WTC11 (cell line): ENCODE measurements around the gene NKD1. TPM values are rescaled to one million over a fixed set of nuclear protein-coding genes. Genes with fewer than 3 reads are reported as not detected.
A peak's percentile ranks its signal among the peaks of the same experiment; 100 is the strongest.

Source experiments
- ATAC-seq: fragments of 200-7000 bp; cut with Tn5 transposase; 2 replicates; pipeline ENCODE4 v1.10.0; 2021; ENCODE audit warnings: mild to moderate bottlenecking, moderate library complexity
- CTCF ChIA-PET: fragments of 300-600 bp; sonication (Branson Sonifier 250); formaldehyde crosslinking; loops from one replicate; lab custom pipeline; 2021; ENCODE audit warnings: antibody characterized with exemption; lab: Charles Lee
- POLR2A ChIA-PET: fragments of 350-600 bp; sonication (Branson Sonifier 250); formaldehyde crosslinking; loops from one replicate; lab custom pipeline; 2021; ENCODE audit warnings: antibody characterized with exemption; lab: Charles Lee
- DNase-seq: peaks from one replicate; pipeline ENCODE4 v3.0.0; 2021; ENCODE audit warnings: low spot score
- H3K27ac Mint-ChIP-seq: 2 replicates; pipeline ENCODE4 v1.8.0; 2021; ENCODE audit warnings: mixed read lengths
- H3K27me3 Mint-ChIP-seq: 2 replicates; pipeline ENCODE4 v1.8.0; 2021; ENCODE audit warnings: low read depth, mild to moderate bottlenecking, moderate library complexity, mixed read lengths
- H3K36me3 Mint-ChIP-seq: 2 replicates; pipeline ENCODE4 v1.8.0; 2021; ENCODE audit warnings: mixed read lengths
- H3K4me1 Mint-ChIP-seq: 2 replicates; pipeline ENCODE4 v1.8.0; 2022; ENCODE audit warnings: mixed read lengths
- H3K4me3 Mint-ChIP-seq: 2 replicates; pipeline ENCODE4 v1.8.0; 2021; ENCODE audit warnings: mild to moderate bottlenecking, moderate library complexity, mixed read lengths
- H3K9me3 Mint-ChIP-seq: 2 replicates; pipeline ENCODE4 v1.8.0; 2021; ENCODE audit warnings: mixed read lengths
- CBFB ChIP-seq: sonication (generic); formaldehyde crosslinking; IDR thresholded peaks from 2 replicates; pipeline ENCODE4 v1.8.1; 2022; ENCODE audit warnings: mild to moderate bottlenecking, low read depth, missing genetic modification reagents
- CREM ChIP-seq: sonication (generic); formaldehyde crosslinking; IDR thresholded peaks from 2 replicates; pipeline ENCODE4 v1.8.1; 2022; ENCODE audit warnings: mild to moderate bottlenecking, missing genetic modification reagents, moderate library complexity
- EMX1 ChIP-seq: fragments of 250-450 bp; sonication (Bioruptor Pico); IDR thresholded peaks from 2 replicates; pipeline ENCODE4 v1.8.0; 2021; ENCODE audit warnings: mild to moderate bottlenecking
- GTF2I ChIP-seq: fragments of 250-450 bp; sonication (Bioruptor Pico); conservative IDR thresholded peaks from 2 replicates; pipeline ENCODE4 v1.4.0; 2021; ENCODE audit warnings: mild to moderate bottlenecking
- SMAD4 ChIP-seq: sonication (generic); formaldehyde crosslinking; IDR thresholded peaks from 2 replicates; pipeline ENCODE4 v1.8.0; 2022; ENCODE audit warnings: mild to moderate bottlenecking, missing genetic modification reagents
- TP53 ChIP-seq: sonication (generic); formaldehyde crosslinking; IDR thresholded peaks from 2 replicates; pipeline ENCODE4 v1.8.1; 2023; ENCODE audit warnings: mild to moderate bottlenecking, missing genetic modification reagents
- ZNF121 ChIP-seq: sonication (generic); formaldehyde crosslinking; IDR thresholded peaks from 2 replicates; pipeline ENCODE4 v1.8.0; 2023; ENCODE audit warnings: missing genetic modification reagents
- ZNF232 ChIP-seq: sonication (generic); formaldehyde crosslinking; IDR thresholded peaks from 2 replicates; pipeline ENCODE4 v1.8.0; 2022; ENCODE audit warnings: mild to moderate bottlenecking, missing genetic modification reagents
- total RNA-seq: library from RNA; stranded (reverse); gene quantifications from 3 replicates; pipeline ENCODE4 v1.2.3, GENCODE V29; 2021
- TF ChIP-seq, protein P1 (sequence below): sonication (generic); formaldehyde crosslinking; IDR thresholded peaks from 2 replicates; pipeline ENCODE4 v1.8.1; 2022; ENCODE audit warnings: mild to moderate bottlenecking, missing genetic modification reagents, moderate library complexity, borderline replicate concordance
- TF ChIP-seq, protein P2 (sequence below): sonication (generic); formaldehyde crosslinking; IDR thresholded peaks from 2 replicates; pipeline ENCODE4 v1.8.1; 2023; ENCODE audit warnings: mild to moderate bottlenecking, moderate library complexity, missing genetic modification reagents
- TF ChIP-seq, protein P3 (sequence below): fragments of 200-600 bp; IDR thresholded peaks from 2 replicates; pipeline ENCODE4 v1.8.0; 2022; ENCODE audit warnings: antibody characterized with exemption
- TF ChIP-seq, protein P4 (sequence below): fragments of 250-450 bp; sonication (Bioruptor Pico); IDR thresholded peaks from 2 replicates; pipeline ENCODE4 v1.9.0; 2021; ENCODE audit warnings: moderate library complexity, mild to moderate bottlenecking, inconsistent platforms, borderline replicate concordance

The NKD1 gene
- total RNA-seq, 1 experiment from 2014 or later, result 6.0 TPM

DNA sequence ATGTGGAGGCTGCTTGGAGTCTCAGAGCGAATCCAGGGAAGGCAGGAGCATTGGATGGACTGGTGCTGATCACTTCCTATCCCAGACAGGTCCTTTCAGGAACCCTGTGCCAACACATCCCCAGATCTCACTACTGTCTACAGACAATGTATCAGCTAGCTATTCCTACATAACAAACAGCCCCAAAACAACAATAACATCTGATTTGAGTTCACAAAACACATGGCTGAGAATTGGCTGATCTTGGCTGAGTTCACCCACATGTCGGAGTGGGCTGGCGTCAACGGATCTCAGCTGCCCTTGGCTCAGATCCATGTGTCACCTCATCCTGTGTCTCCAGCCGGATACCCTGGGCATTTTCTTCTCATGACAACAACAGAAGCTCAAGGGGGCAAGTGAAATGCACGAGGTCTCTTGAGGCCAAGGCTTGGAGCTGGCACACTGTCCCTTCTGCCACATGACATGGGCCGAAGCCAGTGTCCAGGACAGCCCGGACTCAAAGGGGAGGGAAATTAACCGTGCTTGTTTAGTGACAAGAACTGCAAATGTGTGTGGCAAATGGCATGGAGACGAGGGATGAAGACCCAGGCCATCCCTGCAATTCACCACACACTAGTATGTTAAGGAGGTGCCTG is 114.2 kb downstream of the NKD1 start:
- Mint-ChIP-seq H3K36me3 (no peaks in the 10 kb centered on the region), H3K4me1 (peaks cover 6% of the 10 kb centered on the region; the same call in 1 of the 2 replicates), H3K9me3 (peaks cover 15% of the 10 kb centered on the region), H3K4me3 (no peak overlapping the region), H3K27ac (no peak overlapping the region), H3K27me3 (peaks cover 5% of the 10 kb centered on the region)
- DNase-seq, result no peak
- POLR2A ChIA-PET, result no interaction called here
- TF ChIP-seq, protein P1, sequence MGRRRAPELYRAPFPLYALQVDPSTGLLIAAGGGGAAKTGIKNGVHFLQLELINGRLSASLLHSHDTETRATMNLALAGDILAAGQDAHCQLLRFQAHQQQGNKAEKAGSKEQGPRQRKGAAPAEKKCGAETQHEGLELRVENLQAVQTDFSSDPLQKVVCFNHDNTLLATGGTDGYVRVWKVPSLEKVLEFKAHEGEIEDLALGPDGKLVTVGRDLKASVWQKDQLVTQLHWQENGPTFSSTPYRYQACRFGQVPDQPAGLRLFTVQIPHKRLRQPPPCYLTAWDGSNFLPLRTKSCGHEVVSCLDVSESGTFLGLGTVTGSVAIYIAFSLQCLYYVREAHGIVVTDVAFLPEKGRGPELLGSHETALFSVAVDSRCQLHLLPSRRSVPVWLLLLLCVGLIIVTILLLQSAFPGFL (CRISPR knock-in tag), result no peak
- TF ChIP-seq CBFB (no peak), ZNF232 (CRISPR knock-in tag) (no peak)
- CTCF ChIA-PET, result interaction anchor here (0.9 to 2.3 kb wide), 3 partner anchors 14 to 69 kb away, joined by 3 to 5 read pairs (median 4); no protein-coding TSS in a partner anchor
- ATAC-seq, result no peak

DNA sequence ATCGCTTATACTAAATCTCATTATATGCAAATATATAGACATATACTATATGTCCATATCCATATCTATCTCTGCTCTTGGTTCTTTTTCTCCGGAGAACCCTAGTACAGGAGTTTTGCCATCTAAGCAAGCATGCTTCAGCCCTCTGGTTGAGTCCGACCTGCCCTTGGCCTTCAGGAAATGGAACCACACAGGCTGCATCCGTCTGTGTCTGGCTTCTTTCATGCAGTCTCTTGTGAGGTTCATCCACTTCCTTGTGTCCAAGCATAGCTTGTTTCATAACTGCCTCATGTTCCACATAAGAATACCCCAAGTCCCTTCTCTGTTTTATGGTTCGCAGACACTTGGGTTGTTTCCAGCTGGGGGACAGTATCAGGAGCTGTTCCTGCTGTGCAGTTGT is 116.1 kb downstream of the NKD1 start:
- H3K27me3 Mint-ChIP-seq, result peaks cover 5% of the 10 kb centered on the region
- POLR2A ChIA-PET, result interaction anchor here (0.7 kb wide), 1 partner anchor 70 kb away, joined by 4 read pairs; no protein-coding TSS in a partner anchor

DNA sequence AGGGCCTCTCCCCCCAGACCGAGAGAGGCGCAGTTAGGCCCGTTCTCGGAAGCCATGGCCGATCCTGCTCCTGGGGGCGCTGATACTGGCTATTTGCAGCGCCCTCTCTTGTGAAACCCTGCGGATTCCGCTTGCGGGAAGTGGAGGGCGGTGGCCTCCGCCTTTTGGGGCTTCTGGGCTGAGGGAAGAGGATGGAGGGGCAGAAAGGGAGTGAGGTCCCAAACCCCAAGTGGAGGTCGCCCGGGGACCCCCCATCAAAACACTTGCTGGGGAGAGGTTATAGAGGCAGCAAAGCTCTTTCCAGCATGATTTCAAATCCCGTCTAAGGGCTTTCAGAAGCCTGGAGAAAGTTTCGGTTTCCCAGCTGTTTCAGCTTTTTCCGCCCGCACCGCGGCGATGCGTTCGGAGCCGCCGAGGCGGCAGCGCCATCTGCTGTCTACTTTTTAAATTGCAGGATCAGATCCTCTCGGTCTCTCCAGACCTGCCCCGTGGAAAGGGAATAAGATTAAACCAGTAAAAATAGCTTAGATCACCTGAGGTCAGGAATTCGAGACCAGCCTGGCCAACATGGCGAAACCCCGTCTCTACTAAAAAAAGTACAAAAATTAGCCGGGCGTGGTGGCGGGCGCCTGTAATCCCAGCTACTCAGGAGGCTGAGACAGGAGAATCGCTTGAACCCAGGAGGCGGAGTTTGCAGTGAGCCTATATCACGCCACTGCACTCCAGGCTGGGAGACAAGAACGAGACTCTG is 117.1 kb downstream of the NKD1 start:
- no peaks in the 10 kb centered on the region for H3K36me3 Mint-ChIP-seq
- DNase-seq (peak; percentile 89), ATAC-seq (peak; percentile 81)
- POLR2A ChIA-PET, result no interaction called here
- TF ChIP-seq, protein P2, sequence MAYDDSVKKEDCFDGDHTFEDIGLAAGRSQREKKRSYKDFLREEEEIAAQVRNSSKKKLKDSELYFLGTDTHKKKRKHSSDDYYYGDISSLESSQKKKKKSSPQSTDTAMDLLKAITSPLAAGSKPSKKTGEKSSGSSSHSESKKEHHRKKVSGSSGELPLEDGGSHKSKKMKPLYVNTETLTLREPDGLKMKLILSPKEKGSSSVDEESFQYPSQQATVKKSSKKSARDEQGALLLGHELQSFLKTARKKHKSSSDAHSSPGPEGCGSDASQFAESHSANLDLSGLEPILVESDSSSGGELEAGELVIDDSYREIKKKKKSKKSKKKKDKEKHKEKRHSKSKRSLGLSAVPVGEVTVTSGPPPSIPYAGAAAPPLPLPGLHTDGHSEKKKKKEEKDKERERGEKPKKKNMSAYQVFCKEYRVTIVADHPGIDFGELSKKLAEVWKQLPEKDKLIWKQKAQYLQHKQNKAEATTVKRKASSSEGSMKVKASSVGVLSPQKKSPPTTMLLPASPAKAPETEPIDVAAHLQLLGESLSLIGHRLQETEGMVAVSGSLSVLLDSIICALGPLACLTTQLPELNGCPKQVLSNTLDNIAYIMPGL (CRISPR knock-in tag), result peak; percentile 59; the same call in 1 of the 2 replicates
- TF ChIP-seq ZNF121 (CRISPR knock-in tag) (peak; percentile 97), ZNF232 (CRISPR knock-in tag) (0 out of 2 replicates have a peak, but pooled peaks have one; percentile 6), EMX1 (CRISPR knock-in tag) (no peak), CBFB (no peak), TP53 (CRISPR knock-in tag) (no peak), GTF2I (CRISPR knock-in tag) (peak; percentile 43; the same call in 1 of the 2 replicates)
- TF ChIP-seq, protein P3, sequence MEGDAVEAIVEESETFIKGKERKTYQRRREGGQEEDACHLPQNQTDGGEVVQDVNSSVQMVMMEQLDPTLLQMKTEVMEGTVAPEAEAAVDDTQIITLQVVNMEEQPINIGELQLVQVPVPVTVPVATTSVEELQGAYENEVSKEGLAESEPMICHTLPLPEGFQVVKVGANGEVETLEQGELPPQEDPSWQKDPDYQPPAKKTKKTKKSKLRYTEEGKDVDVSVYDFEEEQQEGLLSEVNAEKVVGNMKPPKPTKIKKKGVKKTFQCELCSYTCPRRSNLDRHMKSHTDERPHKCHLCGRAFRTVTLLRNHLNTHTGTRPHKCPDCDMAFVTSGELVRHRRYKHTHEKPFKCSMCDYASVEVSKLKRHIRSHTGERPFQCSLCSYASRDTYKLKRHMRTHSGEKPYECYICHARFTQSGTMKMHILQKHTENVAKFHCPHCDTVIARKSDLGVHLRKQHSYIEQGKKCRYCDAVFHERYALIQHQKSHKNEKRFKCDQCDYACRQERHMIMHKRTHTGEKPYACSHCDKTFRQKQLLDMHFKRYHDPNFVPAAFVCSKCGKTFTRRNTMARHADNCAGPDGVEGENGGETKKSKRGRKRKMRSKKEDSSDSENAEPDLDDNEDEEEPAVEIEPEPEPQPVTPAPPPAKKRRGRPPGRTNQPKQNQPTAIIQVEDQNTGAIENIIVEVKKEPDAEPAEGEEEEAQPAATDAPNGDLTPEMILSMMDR, result peak; percentile 86
- H3K4me1 Mint-ChIP-seq, result peaks cover 16% of the 10 kb centered on the region
- H3K9me3 Mint-ChIP-seq, result peaks cover 15% of the 10 kb centered on the region
- CTCF ChIA-PET, result interaction anchor here (0.6 to 9.6 kb wide), 74 partner anchors 8 to 498 kb away, joined by 3 to 236 read pairs (median 5); partner anchors contain the start of genes BRD7, CYLD, NKD1 and SNX20
- H3K27me3 Mint-ChIP-seq, result peaks cover 5% of the 10 kb centered on the region
- H3K4me3 Mint-ChIP-seq, result peak overlapping the region; percentile 70
- H3K27ac Mint-ChIP-seq, result peak overlapping the region; percentile 50; the same call in 1 of the 2 replicates

More for the DNA sequence above, 116.1 kb downstream of the NKD1 start:
- Mint-ChIP-seq H3K4me1 (peaks cover 16% of the 10 kb centered on the region), H3K36me3 (no peaks in the 10 kb centered on the region), H3K4me3 (peak overlapping the region; percentile 70; the same call in 1 of the 2 replicates), H3K27ac (no peak overlapping the region), H3K9me3 (peaks cover 15% of the 10 kb centered on the region)
- DNase-seq (no peak), ATAC-seq (no peak)
- CTCF ChIA-PET, result interaction anchor here (0.9 to 6.5 kb wide), 9 partner anchors 13 to 639 kb away, joined by 3 to 145 read pairs (median 5); partner anchors contain the start of gene CNEP1R1
- TF ChIP-seq SMAD4 (CRISPR knock-in tag) (no peak), CREM (CRISPR knock-in tag) (no peak)
- TF ChIP-seq, protein P4, sequence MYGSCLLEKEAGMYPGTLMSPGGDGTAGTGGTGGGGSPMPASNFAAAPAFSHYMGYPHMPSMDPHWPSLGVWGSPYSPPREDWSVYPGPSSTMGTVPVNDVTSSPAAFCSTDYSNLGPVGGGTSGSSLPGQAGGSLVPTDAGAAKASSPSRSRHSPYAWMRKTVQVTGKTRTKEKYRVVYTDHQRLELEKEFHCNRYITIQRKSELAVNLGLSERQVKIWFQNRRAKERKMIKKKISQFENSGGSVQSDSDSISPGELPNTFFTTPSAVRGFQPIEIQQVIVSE (CRISPR knock-in tag), result no peak
